PC-3 (cell line): Measurements from ENCODE around the gene LRCH1. TPM values are rescaled to one million over a fixed set of nuclear protein-coding genes. Genes with fewer than 3 reads are reported as not detected.

Source experiments
- ATAC-seq: fragments of 200-7000 bp; cut with Tn5 transposase; 2 replicates; pipeline ENCODE4 v1.9.1; 2020; ENCODE audit warnings: mild to moderate bottlenecking, moderate library complexity
- BruUV-seq: library from RNA; stranded (reverse); fragments of 400-500 nt; replicated peaks from 2 replicates; lab custom pipeline; 2021; lab: Mats Ljungman, UMichigan
- CTCF ChIA-PET: fragments of 300-600 bp; sonication (Branson Sonifier 250); formaldehyde crosslinking; loops from one replicate; lab custom pipeline; 2022; ENCODE audit warnings: antibody characterized with exemption; lab: Charles Lee
- POLR2A ChIA-PET: fragments of 300-600 bp; sonication (Branson Sonifier 250); formaldehyde crosslinking; loops from one replicate; lab custom pipeline; 2022; ENCODE audit warnings: antibody characterized with exemption; ENCODE audit not compliant: unreplicated experiment; lab: Charles Lee
- DNase-seq: peaks from one replicate; pipeline ENCODE4 v3.0.0-alpha.2; 2015
- H2AFZ ChIP-seq: fragments of 300-600 bp; sonication (generic); 2 replicates; pipeline ENCODE4 v1.6.0; 2016; ENCODE audit warnings: antibody characterized with exemption, low read length
- H3F3A ChIP-seq: fragments of 300-600 bp; sonication (generic); one replicate; pipeline ENCODE4 v1.6.0; 2017; ENCODE audit warnings: antibody characterized with exemption, low read length, control low read depth, mild to moderate bottlenecking; ENCODE audit not compliant: unreplicated experiment
- H3K27ac ChIP-seq: fragments of 300-600 bp; sonication (generic); 2 replicates; pipeline ENCODE4 v1.5.1; 2016; ENCODE audit warnings: mild to moderate bottlenecking, low read length
- H3K27me3 ChIP-seq: fragments of 300-600 bp; sonication (generic); 2 replicates; pipeline ENCODE4 v1.6.1; 2016; ENCODE audit warnings: low read length, mixed read lengths
- H3K36me3 ChIP-seq: fragments of 300-600 bp; sonication (generic); 2 replicates; pipeline ENCODE4 v1.6.1; 2016; ENCODE audit warnings: low read depth, mixed run types, low read length, mixed read lengths
- H3K4me1 ChIP-seq: fragments of 300-600 bp; sonication (generic); 2 replicates; pipeline ENCODE4 v1.5.1; 2016; ENCODE audit warnings: low read length; ENCODE audit not compliant: insufficient read depth
- H3K4me2 ChIP-seq: fragments of 300-600 bp; sonication (generic); 2 replicates; pipeline ENCODE4 v1.6.0; 2016; ENCODE audit warnings: low read length
- H3K4me3 ChIP-seq: fragments of 300-600 bp; sonication (generic); 2 replicates; pipeline ENCODE4 v1.5.1; 2016; ENCODE audit warnings: mild to moderate bottlenecking, low read length, mixed read lengths
- H3K79me2 ChIP-seq: fragments of 300-600 bp; sonication (generic); 2 replicates; pipeline ENCODE4 v1.6.1; 2017; ENCODE audit warnings: low read length, mixed read lengths
- H3K9ac ChIP-seq: fragments of 300-600 bp; sonication (generic); 2 replicates; pipeline ENCODE4 v1.6.0; 2016; ENCODE audit warnings: mild to moderate bottlenecking, low read length
- H3K9me2 ChIP-seq: fragments of 300-600 bp; sonication (generic); replicated peaks from 2 replicates; pipeline ENCODE4 v1.6.1; 2016; ENCODE audit warnings: mixed run types, low read length, mixed read lengths
- H3K9me3 ChIP-seq: fragments of 300-600 bp; sonication (generic); 2 replicates; pipeline ENCODE4 v1.6.1; 2016; ENCODE audit warnings: low read length, mixed read lengths
- H4K20me1 ChIP-seq: fragments of 300-600 bp; sonication (generic); 2 replicates; pipeline ENCODE4 v1.6.1; 2016; ENCODE audit warnings: low read length, mixed read lengths
- CTCF ChIP-seq: fragments of 300-600 bp; sonication (generic); conservative IDR thresholded peaks from 2 replicates; pipeline ENCODE4 v1.5.1; 2017; ENCODE audit warnings: antibody characterized with exemption, low read depth, mild to moderate bottlenecking, low read length
- EZH2 ChIP-seq: fragments of 300-600 bp; sonication (generic); IDR thresholded peaks from one replicate; pipeline ENCODE4 v1.6.1; 2017; ENCODE audit warnings: antibody characterized with exemption, mild to moderate bottlenecking, low read length; ENCODE audit not compliant: unreplicated experiment
- EZH2phosphoT487 ChIP-seq: fragments of 300-600 bp; sonication (generic); IDR thresholded peaks from 2 replicates; pipeline ENCODE4 v1.6.1; 2018; ENCODE audit warnings: mild to moderate bottlenecking, antibody characterized with exemption, low read length, borderline replicate concordance
- intact Hi-C: fragments of 100-400 bp; cut with micrococcal nuclease; formaldehyde crosslinking; loops from 2 replicates; pipeline ENCODE4 v1.9.0; 2023
- total RNA-seq: library from RNA; depleted of rRNA; stranded (reverse); fragments of >200 nt; gene quantifications from 2 replicates; pipeline ENCODE4 v1.2.3, GENCODE V29; 2014

Gene LRCH1
- total RNA-seq, 1 experiment from 2014 or later, result 4.3 TPM

DNA sequence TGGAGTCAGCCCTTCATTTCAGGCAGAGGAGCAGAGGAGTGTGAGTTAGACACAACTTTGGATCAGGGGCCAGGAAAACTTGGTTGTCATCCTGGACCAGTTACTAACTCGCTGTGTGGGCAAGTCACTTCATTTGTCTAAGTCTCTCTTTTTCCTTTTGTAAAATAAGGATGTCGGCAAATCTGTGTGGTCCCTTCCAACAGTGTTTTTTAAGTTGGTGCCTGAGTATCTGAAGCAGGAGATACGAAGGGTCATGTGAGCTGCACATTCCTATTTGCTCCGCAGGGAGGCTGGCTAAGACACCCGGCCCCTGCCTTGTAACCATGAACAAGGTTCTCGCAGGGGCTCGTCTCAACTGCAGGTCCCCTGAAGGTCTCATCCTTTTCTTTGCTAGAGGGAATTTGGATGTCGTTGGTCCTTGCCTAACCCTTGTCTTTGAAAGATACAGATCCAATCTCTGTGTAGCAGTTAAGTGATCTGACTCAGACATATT, 64.3 kb downstream of the LRCH1 start:
- Histone ChIP-seq H3F3A (no peaks in the 10 kb centered on the region), H3K4me3 (no peak overlapping the region), H3K4me1 (no peaks in the 10 kb centered on the region), H2AFZ (no peak overlapping the region), H3K36me3 (no peaks in the 10 kb centered on the region), H3K27ac (no peak overlapping the region), H3K27me3 (no peaks in the 10 kb centered on the region), H4K20me1 (no peaks in the 10 kb centered on the region), H3K4me2 (no peak overlapping the region), H3K9ac (no peak overlapping the region), H3K9me3 (no peaks in the 10 kb centered on the region), H3K9me2 (no peaks in the 10 kb centered on the region), H3K79me2 (peaks cover 69% of the 10 kb centered on the region)
- intact Hi-C loops, result no loop called here
- ChIA-PET POLR2A (no interaction called here), CTCF (no interaction called here)
- DNase-seq, result no peak
- BruUV-seq, result no TSS peak
- TF ChIP-seq CTCF, result no peak
- TF ChIP-seq EZH2, result no peak
- TF ChIP-seq EZH2phosphoT487, result no peak
- ATAC-seq, result no peak

- H3K4me3 ChIP-seq, result no peak overlapping the region
- no peak overlapping the region for H3K27ac ChIP-seq
- no peak overlapping the region for H2AFZ ChIP-seq
- no peaks in the 10 kb centered on the region for H3K9me2 ChIP-seq
- H4K20me1 ChIP-seq, result no peaks in the 10 kb centered on the region
- TF ChIP-seq EZH2 (no peak), EZH2phosphoT487 (no peak), CTCF (no peak)
- no peaks in the 10 kb centered on the region for H3K36me3 ChIP-seq
- H3K4me1 ChIP-seq, result no peaks in the 10 kb centered on the region
- H3K9ac ChIP-seq, result no peak overlapping the region
- ATAC-seq (no peak), DNase-seq (no peak)
- no peaks in the 10 kb centered on the region for H3K9me3 ChIP-seq
- intact Hi-C loops, result no loop called here
- H3F3A ChIP-seq, result no peaks in the 10 kb centered on the region
- H3K79me2 ChIP-seq, result peaks cover 63% of the 10 kb centered on the region
- POLR2A ChIA-PET, result no interaction called here
- CTCF ChIA-PET, result no interaction called here
- no peaks in the 10 kb centered on the region for H3K27me3 ChIP-seq
- no peak overlapping the region for H3K4me2 ChIP-seq
- no TSS peak for BruUV-seq
These were observed 64.9 kb downstream of the LRCH1 start for GRCh38 chr13:46617885-46618284.

GRCh38 chr13:46618694-46619254, 65.8 kb downstream of the LRCH1 start:
- Histone ChIP-seq H2AFZ (no peak overlapping the region), H3K36me3 (no peaks in the 10 kb centered on the region), H3K79me2 (peaks cover 68% of the 10 kb centered on the region), H3K4me2 (no peak overlapping the region), H4K20me1 (no peaks in the 10 kb centered on the region), H3K9ac (no peak overlapping the region), H3K9me3 (no peaks in the 10 kb centered on the region), H3K27me3 (no peaks in the 10 kb centered on the region), H3K27ac (no peak overlapping the region), H3K9me2 (no peaks in the 10 kb centered on the region), H3F3A (no peaks in the 10 kb centered on the region), H3K4me3 (no peak overlapping the region), H3K4me1 (no peaks in the 10 kb centered on the region)
- ATAC-seq (no peak), DNase-seq (no peak)
- BruUV-seq, result no TSS peak
- intact Hi-C loops, result no loop called here
- TF ChIP-seq CTCF (no peak), EZH2 (no peak), EZH2phosphoT487 (no peak)
- ChIA-PET CTCF (no interaction called here), POLR2A (no interaction called here)
